NT2/D1 (cell line): ENCODE data around the gene SH2D3A.
"Not testable (repeated sequence)": the region's sequence is repeated elsewhere in the genome, so short reads cannot be mapped to it uniquely, and the experiment has no call there.

ENCODE experiments used
- SUZ12 ChIP-seq: IDR thresholded peaks from 2 replicates; pipeline ENCODE4 v1.6.1; 2011; ENCODE audit not compliant: insufficient read length, insufficient read depth; ENCODE audit errors: extremely low read depth
- YY1 ChIP-seq: IDR thresholded peaks from 2 replicates; pipeline ENCODE4 v1.6.1; 2011; ENCODE audit not compliant: insufficient read length, insufficient read depth
- ZNF274 ChIP-seq: IDR thresholded peaks from 2 replicates; pipeline ENCODE4 v1.6.1; 2011; ENCODE audit warnings: mild to moderate bottlenecking, low read depth, low read length

- TF ChIP-seq ZNF274, YY1, SUZ12: not testable (repeated sequence)
Measured at GRCh38 chr19:6762253-6762797, 4.9 kb downstream of the SH2D3A start.
